Endothelial cell of hepatic sinusoid (primary cell): ENCODE data around the gene ARMC3.

Experiments
- in situ Hi-C: cut with HindIII; loops from 2 replicates; pipeline ENCODE4 v1.10.0; 2017; ENCODE audit warnings: low sequenced_read_pairs

The ARMC3 gene

GRCh38 chr10:22988581-22989360, 60.9 kb downstream of the ARMC3 start:
- in situ Hi-C loops, result loop anchor here (25.0 kb wide), 1 partner anchor 976 kb away; the partner anchor contains the start of gene DNAJC1

- in situ Hi-C loops, result loop anchor here (25.0 kb wide), 1 partner anchor 978 kb away; the partner anchor contains the start of gene DNAJC1
Measured at GRCh38 chr10:22990443-22990842, 62.6 kb downstream of the ARMC3 start.

- in situ Hi-C loops, result loop anchor here (25.0 kb wide), 1 partner anchor 980 kb away; the partner anchor contains the start of gene DNAJC1
Measured at GRCh38 chr10:22992075-22992474, 64.2 kb downstream of the ARMC3 start.

- in situ Hi-C loops, result loop anchor here (25.0 kb wide), 1 partner anchor 980 kb away; the partner anchor contains the start of gene DNAJC1
Measured at GRCh38 chr10:22992621-22993020, 64.8 kb downstream of the ARMC3 start.

GRCh38 chr10:22993314-22993713, 65.5 kb downstream of the ARMC3 start:
- in situ Hi-C loops, result loop anchor here (25.0 kb wide), 1 partner anchor 981 kb away; the partner anchor contains the start of gene DNAJC1

GRCh38 chr10:22997096-22997495, 69.2 kb downstream of the ARMC3 start:
- in situ Hi-C loops, result loop anchor here (25.0 kb wide), 1 partner anchor 985 kb away; the partner anchor contains the start of gene DNAJC1

GRCh38 chr10:22998091-22998490, 70.2 kb downstream of the ARMC3 start:
- in situ Hi-C loops, result loop anchor here (25.0 kb wide), 1 partner anchor 986 kb away; the partner anchor contains the start of gene DNAJC1

- in situ Hi-C loops, result loop anchor here (25.0 kb wide), 1 partner anchor 988 kb away; the partner anchor contains the start of gene DNAJC1
Measured at GRCh38 chr10:22999942-23000341, 72.1 kb downstream of the ARMC3 start.

GRCh38 chr10:23001901-23002516, 74.2 kb downstream of the ARMC3 start:
- in situ Hi-C loops, result no loop called here

- in situ Hi-C loops, result no loop called here
Measured at GRCh38 chr10:23005150-23005549, 77.3 kb downstream of the ARMC3 start.

- in situ Hi-C loops, result no loop called here
Measured at GRCh38 chr10:23013581-23014335, 85.9 kb downstream of the ARMC3 start.

- in situ Hi-C loops, result no loop called here
Measured at GRCh38 chr10:23015021-23015707, 87.3 kb downstream of the ARMC3 start.

GRCh38 chr10:23016636-23017035, 88.8 kb downstream of the ARMC3 start:
- in situ Hi-C loops, result no loop called here

GRCh38 chr10:23019633-23020032, 91.8 kb downstream of the ARMC3 start:
- in situ Hi-C loops, result no loop called here

- in situ Hi-C loops, result no loop called here
Measured at GRCh38 chr10:23021430-23021829, 93.6 kb downstream of the ARMC3 start.

- in situ Hi-C loops, result no loop called here
Measured at GRCh38 chr10:23024002-23024401, 96.1 kb downstream of the ARMC3 start.

- in situ Hi-C loops, result no loop called here
Measured at GRCh38 chr10:23031318-23031717, 103.5 kb downstream of the ARMC3 start.

GRCh38 chr10:23034790-23035189, 106.9 kb downstream of the ARMC3 start:
- in situ Hi-C loops, result no loop called here

GRCh38 chr10:23035569-23035968, 107.7 kb downstream of the ARMC3 start:
- in situ Hi-C loops, result no loop called here

- in situ Hi-C loops, result no loop called here
Measured at GRCh38 chr10:23037152-23037551, 109.3 kb downstream of the ARMC3 start.
